GM21447 (cell line): ENCODE results near the gene MFSD11.
A peak's percentile ranks its signal among the peaks of the same experiment; 100 is the strongest.
"Not testable (repeated sequence)": the region's sequence is repeated elsewhere in the genome, so short reads cannot be mapped to it uniquely, and the experiment has no call there.

Experiments used
- ATAC-seq: cut with Tn5 transposase; IDR thresholded peaks from one replicate; pipeline ENCODE4 v1.9.1; 2021; ENCODE audit not compliant: unreplicated experiment

The MFSD11 gene

DNA sequence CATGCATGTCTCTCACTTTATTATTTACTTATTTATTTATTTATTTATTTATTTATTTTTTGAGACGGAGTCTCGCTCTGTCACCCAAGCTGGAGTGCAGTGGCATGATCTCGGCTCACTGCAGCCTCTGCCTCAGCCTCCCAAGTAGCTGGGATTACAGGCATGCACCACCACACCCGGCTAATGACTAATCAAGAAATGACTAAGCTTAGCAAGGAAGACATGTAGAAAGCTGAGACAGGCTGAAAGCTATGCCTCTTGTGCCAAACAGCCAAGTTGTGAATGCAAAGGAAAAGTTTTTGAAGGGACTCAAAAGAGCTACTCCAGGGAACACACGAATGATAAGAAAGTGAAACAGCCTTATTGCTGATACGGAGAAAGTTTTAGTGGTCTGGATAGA lies 7.9 kb downstream of the MFSD11 start:
- not testable (repeated sequence) for ATAC-seq

DNA sequence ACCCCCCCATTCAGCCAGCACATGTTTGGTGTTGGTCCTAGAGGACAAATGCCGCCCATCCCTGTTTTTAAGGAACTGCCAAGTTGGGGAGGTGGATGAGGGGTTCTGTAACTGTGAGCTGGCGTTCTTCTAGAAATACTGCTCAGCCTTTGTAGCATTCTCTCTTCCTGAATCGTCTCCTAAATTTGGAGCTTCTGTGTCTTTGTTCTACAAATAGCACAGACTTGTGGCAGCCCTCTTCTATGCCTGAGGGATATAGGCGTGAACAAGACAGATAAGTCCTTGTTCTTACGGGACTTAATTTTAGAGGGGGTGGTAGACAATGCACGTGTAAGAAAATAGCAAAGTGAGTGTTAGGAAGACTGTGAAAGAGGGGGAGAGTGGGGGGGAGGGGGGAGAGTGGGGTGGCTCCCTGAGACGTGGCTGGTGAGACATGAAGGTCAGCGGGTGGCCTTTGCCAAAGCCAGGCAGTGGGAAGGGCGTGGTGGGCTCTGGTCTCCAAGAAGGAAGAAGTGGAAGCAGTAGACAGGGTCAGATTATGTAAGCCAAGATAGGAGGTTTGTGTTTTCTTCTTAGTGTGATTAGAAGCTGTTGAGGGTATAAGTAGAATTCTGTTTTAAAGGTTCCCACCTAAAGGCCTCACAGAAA lies 9.9 kb downstream of the MFSD11 start:
- ATAC-seq, result no peak

DNA sequence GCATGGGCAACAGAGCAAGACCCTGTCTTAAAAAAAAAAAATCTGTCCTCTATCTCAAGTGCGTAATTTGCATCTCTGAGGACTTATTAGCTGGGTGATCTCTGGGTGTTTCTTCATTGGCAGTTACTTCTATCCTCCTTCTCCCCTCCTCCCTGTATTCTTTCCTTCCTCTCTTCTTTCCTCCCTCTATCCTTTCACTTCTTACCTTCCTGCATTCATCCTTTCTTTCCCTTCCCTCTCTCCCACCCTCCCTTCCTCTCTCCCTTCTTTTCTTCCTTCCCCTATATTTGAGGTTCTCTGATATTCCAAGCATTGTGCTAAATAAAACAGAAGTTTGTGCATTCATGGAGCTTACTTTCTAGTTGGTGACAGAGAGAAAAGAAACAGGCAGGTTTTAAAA lies 10.7 kb downstream of the MFSD11 start:
- no peak for ATAC-seq

DNA sequence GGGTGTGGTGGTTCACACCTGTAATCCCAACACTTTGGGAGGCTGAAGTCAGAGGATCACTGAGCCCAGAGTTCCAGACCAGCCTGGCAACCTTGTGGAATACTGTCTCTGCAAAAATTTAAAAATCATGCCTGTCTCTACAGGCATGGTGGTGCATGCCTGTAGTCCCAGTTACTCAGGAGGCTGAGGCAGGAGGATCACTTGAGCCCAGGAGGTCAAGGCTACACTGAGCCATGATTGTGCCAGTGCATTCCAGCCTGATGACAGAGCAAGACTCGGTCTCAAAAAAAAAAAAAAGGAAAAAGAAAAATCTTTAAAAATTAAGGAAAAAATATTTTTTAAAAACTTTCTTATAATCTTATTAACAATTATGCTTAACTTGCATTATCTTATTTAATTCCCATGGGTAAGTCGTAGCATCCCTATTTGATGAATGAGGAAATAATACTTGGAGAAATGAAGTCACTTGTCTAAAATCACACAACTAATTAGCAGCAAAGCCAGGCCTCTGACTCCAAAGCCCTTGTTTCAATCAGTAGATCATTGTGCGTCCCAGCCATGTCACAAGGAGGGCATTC lies 13.6 kb downstream of the MFSD11 start:
- ATAC-seq, result no peak

DNA sequence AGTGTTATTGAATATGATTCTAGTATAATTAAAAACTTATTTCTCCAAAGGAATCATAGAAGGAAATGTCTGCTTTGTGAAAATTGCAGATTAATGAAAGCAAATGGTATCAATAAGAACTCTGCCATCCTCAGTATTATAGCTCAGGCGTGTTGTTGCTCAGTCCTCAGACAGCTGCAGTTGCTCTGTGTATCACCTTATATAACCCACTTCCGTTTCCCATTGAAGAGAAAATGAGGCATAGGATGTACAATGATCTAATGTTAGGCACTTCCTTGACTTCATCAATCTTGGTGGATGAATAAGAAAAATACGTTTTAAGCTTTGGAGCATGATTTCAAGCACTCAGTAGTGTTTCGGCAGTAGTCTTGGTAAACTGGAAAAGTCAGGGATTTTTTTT lies 14.1 kb downstream of the MFSD11 start:
- ATAC-seq, result no peak

DNA sequence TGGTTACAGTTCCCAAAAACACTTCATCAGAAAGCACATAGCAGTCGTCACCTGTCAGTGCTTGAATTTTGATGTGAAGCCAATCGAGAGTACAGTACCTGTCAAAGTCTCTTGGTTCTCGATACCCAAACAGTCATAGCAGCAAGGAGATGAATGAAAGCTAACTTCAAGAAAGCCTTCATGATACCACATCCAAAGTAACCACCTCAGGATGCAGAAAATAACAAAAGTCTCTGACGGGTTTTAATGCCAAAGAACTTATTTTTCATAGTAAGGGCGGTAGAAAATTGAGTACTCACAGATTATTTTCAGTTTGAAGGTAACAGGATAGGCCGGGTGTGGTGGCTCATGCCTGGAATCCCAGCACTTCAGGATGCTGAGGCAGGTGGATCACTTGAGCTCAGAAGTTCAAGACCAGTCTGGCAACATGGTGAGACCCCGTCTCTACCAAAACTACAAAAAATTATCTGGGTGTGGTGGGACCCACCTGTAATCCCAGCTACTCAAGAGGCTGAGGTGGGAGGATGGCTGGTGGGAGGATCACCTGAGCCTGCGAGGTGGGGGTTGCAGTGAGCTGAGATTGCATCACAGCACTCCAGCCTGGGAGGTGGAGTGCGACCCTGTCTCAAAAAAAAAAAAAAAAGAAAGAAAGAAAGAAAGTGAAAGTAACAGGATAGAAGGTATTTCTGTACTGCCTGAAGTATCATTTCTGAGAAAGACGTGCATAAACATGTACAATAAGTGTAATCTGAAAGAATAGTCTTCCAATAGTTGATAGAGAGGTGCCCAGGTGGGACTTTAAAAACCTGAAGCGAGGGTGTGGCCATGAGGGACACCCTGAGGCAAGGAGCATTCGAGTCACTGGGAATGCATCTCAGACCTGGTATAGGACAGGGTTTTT lies 15.4 kb downstream of the MFSD11 start:
- ATAC-seq, result no peak

DNA sequence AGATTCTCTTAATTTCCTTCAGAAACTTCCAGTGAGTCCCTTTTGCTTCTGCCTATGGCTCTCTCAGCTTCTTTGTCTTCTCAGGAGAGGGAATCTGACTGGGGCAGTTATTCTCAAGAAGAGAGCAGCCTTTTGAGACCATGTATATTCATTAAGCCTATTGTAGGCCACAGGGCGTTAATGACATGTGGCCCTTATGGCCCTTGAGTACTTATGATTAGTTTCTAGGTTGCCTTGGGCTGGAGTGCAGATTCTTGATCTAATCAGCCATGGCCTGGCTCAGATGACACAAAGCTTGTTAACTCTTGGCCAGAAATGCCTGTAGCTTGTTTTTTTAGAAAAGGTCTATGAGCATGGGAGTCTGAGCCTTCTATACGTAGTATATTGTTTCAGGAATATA lies 17.4 kb downstream of the MFSD11 start:
- no peak for ATAC-seq

DNA sequence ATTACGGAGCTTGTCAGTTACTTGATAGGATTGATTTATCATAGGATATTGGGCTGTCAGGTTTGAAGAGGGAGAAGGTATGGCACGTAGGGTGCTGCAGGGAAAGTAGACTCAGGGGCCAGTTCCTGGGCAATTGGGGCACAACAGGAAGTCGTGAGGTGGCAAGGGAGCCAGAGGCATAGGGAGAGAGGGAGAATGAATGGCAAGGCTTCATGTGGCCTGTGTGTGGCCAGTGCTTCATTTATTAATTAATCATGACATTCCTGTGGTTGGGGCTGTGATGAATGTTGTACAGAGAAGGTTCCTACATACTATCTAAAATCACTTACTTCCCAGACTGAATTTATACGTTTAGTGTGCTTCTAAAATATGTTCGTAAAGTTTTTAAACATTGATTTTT lies 19.3 kb downstream of the MFSD11 start:
- no peak for ATAC-seq

DNA sequence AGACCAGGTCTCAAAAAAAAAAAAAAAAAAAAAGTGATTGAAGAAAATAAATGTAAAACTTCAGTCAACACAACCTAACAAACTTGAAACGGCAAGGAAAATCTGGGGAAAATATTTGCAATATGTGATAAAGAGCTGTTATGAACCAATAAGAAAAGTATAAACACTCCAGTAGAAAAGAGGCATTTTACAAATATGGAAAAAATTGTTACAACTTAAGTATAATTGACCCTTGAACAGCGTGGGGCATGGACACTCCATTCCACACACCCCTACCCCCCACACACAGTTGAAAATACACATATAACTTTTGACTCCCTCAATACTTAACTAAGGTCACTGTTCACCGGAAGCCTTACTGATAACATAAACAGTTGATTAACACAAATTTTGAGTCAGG lies 20.7 kb downstream of the MFSD11 start:
- no peak for ATAC-seq

DNA sequence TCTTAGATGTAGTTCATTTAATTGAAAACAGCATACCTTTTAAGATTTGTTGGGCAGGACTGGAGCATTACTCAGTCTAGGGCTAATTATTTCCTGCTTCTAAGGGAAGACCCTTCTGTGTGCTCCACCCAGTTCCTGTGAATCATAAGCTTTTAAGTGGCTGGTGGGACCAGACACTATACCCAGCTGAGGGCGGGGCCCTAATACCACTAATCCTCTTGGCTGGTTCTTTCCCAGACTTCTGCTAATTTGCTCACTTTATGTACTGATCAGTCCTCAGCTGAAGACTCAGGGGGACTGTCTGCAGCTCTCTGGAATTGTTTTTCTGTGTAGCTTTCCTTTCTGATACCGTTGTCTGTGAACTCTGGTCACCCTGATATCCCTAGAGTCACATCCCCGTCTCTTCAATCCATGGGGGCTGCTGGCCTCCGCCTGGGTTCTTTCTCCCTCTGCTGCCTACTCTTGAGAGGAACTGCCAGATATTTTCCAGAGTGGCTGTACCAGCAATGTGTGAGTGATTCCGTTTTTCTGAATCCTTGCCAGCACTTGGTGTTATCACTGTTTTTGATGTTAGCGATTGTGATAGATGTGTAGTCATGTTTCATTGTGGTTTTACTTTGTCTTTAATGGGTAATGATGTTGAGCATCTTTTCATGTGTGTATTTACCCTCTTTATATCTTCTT lies 35.1 kb downstream of the MFSD11 start:
- no peak for ATAC-seq

DNA sequence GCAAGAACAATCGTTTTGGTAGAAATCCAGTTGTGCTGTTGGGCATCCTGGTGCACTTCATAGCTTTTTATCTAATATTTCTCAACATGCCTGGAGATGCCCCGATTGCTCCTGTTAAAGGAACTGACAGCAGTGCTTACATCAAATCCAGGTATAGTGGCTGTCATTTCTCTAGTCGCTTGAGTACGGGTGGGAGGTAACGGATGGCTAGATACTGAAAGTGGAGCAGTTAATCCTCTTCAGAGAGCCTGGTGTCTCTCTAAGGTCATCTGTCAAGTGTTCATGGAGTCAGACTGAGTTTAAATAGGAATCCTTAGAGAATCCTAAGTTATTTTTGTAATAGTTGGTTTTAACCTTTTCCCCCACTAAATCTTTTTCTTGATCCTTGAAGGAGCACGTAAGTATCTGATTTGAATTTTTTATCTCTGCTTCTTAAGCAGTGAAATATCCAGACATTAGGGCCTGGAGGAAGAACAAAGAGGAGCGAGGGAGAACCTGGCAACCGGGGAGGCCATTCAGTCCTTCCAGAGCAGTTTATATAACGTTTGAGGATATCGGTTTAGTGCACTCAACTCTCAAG lies 37.2 kb downstream of the MFSD11 start:
- ATAC-seq, result no peak

DNA sequence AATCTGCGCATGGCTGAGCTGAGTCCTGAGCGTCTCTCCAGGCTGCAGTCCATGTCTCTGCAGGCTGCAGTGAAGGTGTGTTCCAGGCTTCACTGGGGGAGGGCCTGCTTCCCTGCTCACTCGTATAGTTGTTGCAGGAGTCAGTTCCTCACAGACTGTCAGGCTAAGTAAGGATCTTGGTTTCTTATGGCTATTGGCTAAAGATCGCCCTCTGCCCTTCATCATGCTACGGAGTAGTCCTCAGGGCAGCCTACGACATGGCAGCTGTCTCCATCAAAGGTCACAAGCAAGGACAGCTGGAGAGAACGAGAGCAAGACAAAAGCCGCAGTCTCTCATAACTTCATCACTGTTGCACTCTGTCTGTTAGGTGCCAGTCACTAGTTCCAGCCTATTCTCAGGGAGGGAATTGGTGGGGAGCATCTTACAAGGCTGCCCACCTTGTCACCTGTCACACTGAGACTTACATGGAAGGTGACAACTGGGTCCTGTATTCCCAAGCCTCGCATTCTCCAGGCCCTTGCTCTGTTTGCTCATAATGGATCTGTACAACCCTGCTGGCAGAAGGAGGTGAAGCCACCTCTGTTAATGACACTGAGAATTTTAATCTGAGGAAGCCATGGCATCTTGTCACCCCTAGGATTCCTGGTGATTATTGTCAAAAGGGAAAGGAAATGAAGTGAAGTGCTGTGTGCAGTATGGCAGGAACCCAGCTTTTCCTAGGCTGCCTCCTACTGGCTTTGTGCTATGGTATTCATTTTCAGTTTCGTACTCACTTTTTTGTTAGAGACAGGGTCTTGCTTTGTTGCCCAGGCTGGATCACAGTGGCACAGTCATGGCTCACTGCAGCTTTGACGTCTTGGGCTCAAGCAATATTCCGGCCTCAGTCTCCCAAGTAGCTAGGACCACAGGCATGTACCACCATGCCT lies 43.4 kb downstream of the MFSD11 start:
- ATAC-seq, result no peak

DNA sequence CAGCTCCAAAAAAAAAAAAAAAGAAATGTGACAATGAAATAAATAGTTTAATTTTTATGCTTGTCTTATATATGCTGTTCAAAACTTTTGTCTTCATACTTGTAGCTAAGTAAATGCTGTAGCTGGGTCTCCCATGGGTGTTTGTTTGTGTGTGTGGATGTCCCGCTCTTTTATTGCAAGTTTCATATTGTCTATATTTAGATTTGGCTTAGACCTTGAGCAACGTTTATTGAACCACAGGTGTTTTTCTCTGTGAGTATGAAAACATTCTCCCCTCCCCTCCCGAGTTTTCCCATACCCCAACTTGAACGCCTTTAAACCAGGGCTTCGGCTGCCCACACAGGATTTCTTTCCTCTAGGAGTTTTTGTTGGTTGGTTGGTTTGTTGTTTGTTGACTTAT lies 45.2 kb downstream of the MFSD11 start:
- no peak for ATAC-seq

DNA sequence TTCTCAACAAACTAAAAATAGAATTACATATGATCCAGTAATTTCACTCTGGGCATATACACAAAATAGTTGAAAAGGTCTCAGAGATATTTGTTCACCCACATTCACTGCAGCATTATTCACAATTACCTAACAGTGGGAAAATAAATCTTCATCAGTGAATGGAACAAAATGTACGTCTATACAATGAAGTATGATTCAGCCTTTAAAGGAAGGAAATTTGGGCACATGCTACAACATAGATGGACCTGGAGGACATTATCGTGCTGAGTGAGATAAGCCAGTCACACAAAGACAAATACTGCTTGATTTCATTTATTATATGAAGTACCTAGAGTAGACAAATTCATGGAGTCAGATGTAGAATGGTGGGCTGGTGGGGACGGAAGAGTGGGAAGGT lies 47.0 kb downstream of the MFSD11 start:
- no peak for ATAC-seq

DNA sequence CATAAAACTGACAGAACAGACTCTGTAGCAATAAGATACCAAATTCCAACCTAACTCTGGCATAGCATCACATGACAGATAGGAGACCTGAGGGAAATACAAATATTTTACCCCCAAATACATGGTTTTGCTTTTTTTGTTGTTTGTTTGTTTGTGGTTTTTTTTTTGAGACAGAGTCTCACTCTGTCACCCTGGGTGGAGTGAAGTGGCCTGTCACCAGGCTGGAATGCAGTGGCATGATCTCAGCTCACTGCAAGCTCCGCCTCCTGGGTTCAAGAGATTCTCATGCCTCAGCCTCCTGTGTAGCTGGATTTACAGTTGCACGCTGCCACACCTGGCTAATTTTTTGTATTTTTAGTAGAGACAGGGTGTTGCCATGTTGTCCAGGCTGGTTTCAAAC lies 49.9 kb downstream of the MFSD11 start:
- not testable (repeated sequence) for ATAC-seq

DNA sequence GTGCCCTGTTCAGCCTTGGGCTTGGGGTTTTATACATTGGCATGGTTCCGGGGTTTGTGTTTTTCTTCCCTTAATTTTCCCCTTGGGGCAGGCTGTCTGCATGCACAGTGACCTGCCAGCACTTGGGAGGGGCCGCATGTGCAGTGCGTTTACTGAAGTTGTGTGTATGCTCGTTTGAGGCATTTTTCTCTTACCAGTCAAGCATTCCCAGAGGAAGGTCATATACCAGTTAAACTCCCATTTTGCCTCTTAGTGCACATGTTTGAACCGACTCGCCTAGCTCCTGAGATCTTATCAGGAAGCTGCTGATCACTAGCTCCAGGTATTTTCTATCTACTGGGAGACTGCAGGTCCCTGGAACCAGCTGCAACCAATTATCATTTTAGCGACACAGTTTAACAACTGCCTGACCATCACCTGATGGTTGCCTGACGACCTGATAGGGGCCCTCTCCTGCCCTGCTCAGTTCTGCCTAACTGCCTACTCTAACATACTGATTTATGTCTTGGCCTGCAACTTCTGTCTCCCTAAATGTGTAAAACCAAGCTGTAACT lies 51.4 kb downstream of the MFSD11 start:
- ATAC-seq, result no peak

DNA sequence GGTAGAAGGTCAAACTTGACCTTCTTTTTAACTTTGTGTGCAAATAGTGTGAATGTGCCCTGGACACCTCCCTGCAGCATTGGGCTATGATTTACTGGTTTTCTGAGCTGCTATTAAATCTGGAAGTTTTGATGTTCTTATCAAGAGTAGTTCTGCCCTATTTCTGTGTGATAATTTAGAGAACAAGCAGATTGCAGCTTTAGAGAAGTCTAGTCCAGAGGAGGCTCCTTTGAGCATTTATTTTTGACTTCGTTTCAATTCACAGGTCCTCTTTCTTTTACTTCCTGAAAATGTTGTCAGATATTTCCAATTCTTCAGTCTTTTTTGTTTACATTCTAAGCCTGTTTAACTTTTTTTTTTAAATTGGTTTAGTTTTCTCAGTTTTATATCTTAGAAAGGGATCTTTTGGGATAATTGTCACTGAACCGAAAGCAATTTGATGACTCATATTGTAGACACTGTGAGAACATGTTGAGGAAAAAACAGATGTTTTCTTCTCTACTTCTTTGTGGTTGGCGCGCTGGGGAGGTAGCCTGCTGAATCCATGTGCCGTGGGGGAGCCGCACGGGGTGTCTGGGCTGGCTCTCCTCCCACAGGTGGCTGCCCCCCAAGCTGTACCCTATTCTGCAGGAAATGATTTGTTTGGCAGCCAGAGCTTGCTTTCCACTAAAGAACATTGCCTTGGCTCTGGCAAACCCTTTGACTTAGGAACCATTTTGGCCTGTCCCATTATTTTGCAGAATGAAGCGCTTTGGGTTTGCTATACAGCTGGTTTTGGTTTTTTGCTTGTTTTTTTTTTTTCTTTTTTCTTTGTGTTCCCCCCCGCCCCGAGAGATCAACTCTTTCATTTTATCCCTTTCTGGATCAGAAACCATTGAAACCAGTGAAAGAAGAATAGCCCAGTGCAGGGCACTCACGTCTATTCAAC lies 53.4 kb downstream of the MFSD11 start:
- peak; percentile 70 for ATAC-seq

DNA sequence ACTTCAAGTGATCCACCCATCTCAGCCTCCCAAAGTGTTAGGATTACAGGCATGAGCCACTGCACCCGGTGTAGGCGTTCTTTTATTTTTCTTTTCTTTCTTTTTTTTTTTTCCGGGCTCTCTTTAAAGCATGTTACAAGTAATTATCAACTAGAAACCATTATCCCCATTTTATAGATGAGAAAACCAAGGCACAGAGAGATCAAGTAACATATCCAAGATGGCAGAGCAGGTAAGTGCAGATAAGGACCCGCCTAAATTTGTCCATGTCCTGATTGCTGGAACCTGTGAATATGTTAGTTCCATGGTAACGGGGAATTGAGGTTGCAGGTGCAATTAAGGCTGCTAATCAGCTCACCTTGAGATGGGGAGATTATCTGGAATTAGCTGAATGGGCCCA lies 54.4 kb downstream of the MFSD11 start:
- ATAC-seq, result no peak

DNA sequence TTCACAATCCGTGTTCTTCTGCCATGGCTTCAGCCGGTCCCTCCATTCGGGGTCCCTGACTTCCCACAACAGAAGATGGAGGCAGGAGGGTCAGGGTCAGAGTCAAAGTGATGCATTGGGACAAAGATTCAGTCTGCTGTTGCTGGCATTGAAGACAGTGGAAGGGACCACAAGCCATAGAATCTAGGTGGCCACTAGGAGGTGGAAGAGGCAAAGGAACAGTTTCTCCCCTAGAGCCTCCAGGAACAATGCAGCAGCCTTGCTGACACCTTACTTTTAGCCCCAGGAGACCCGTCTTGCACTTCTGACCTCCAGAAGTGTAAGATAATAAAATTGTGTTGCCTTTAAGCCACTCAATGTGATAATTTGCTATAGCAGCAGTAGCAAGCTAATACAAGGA lies 55.9 kb downstream of the MFSD11 start:
- ATAC-seq, result no peak
